HEK293T (cell line): Measurements from ENCODE around the gene COG1.

Source experiments
- CTCF ChIA-PET: fragments of 350-600 bp; formaldehyde crosslinking; extraction: SDS; loops from one replicate; lab custom pipeline; 2021; ENCODE audit warnings: antibody characterized with exemption, inconsistent platforms; lab: Yijun Ruan, JAX
- POLR2A ChIA-PET: fragments of 350-600 bp; formaldehyde crosslinking; extraction: SDS; loops from one replicate; lab custom pipeline; 2020; ENCODE audit warnings: antibody characterized with exemption, inconsistent platforms; lab: Yijun Ruan, JAX
- DNase-seq: peaks from one replicate; pipeline ENCODE4 v3.0.0; 2012; ENCODE audit warnings: mixed read lengths; ENCODE audit errors: extremely low spot score
- ARNT ChIP-seq: fragments of 450-650 bp; IDR thresholded peaks from 2 replicates; pipeline ENCODE4 v1.6.1; 2017; ENCODE audit warnings: mild to moderate bottlenecking
- BHLHE40 ChIP-seq: fragments of 450-650 bp; IDR thresholded peaks from 2 replicates; pipeline ENCODE4 v1.6.1; 2016; ENCODE audit warnings: mild to moderate bottlenecking, moderate library complexity, borderline replicate concordance
- CTBP1 ChIP-seq: fragments of 450-650 bp; IDR thresholded peaks from 2 replicates; pipeline ENCODE4 v1.6.1; 2016; ENCODE audit warnings: borderline replicate concordance
- ELF4 ChIP-seq: fragments of 450-650 bp; IDR thresholded peaks from 2 replicates; pipeline ENCODE4 v1.6.1; 2017; ENCODE audit warnings: antibody characterized with exemption
- FOXA1 ChIP-seq: fragments of 450-650 bp; IDR thresholded peaks from 2 replicates; pipeline ENCODE4 v1.6.1; 2016; ENCODE audit warnings: mild to moderate bottlenecking
- FOXK2 ChIP-seq: fragments of 450-650 bp; IDR thresholded peaks from 2 replicates; pipeline ENCODE4 v1.6.1; 2016; ENCODE audit warnings: mild to moderate bottlenecking
- FOXM1 ChIP-seq: fragments of 450-650 bp; IDR thresholded peaks from 2 replicates; pipeline ENCODE4 v1.6.1; 2017; ENCODE audit warnings: mild to moderate bottlenecking, borderline replicate concordance
- HDGF ChIP-seq: fragments of 450-650 bp; IDR thresholded peaks from 2 replicates; pipeline ENCODE4 v1.6.1; 2017; ENCODE audit warnings: antibody characterized with exemption, borderline replicate concordance
- L3MBTL2 ChIP-seq: fragments of 450-650 bp; conservative IDR thresholded peaks from 2 replicates; pipeline ENCODE4 v1.6.1; 2016; ENCODE audit warnings: mild to moderate bottlenecking
- LEF1 ChIP-seq: fragments of 450-650 bp; IDR thresholded peaks from 2 replicates; pipeline ENCODE4 v1.6.1; 2017; ENCODE audit warnings: mild to moderate bottlenecking, borderline replicate concordance
- NFRKB ChIP-seq: fragments of 450-650 bp; IDR thresholded peaks from 2 replicates; pipeline ENCODE4 v1.6.1; 2016; ENCODE audit warnings: mild to moderate bottlenecking, moderate library complexity
- PKNOX1 ChIP-seq: fragments of 450-650 bp; IDR thresholded peaks from 2 replicates; pipeline ENCODE4 v1.6.1; 2016
- SP1 ChIP-seq: fragments of 450-650 bp; IDR thresholded peaks from 2 replicates; pipeline ENCODE4 v1.6.1; 2017
- SUZ12 ChIP-seq: fragments of 450-650 bp; IDR thresholded peaks from 2 replicates; pipeline ENCODE4 v1.6.1; 2016; ENCODE audit warnings: mild to moderate bottlenecking
- TARDBP ChIP-seq: fragments of 450-650 bp; IDR thresholded peaks from 2 replicates; pipeline ENCODE4 v1.6.1; 2016
- ZNF384 ChIP-seq: fragments of 450-650 bp; IDR thresholded peaks from 2 replicates; pipeline ENCODE4 v1.6.1; 2016

COG1 gene

GRCh38 chr17:73237714-73238113 lies 44.9 kb downstream of the COG1 start:
- TF ChIP-seq BHLHE40, result no peak
- no peak for TF ChIP-seq L3MBTL2
- no peak for TF ChIP-seq HDGF
- TF ChIP-seq ZNF384, result no peak
- no peak for TF ChIP-seq TARDBP
- TF ChIP-seq NFRKB, result no peak
- no peak for TF ChIP-seq FOXM1
- TF ChIP-seq SUZ12, result no peak
- no peak for TF ChIP-seq CTBP1
- TF ChIP-seq FOXK2, result no peak
- TF ChIP-seq PKNOX1, result no peak
- TF ChIP-seq LEF1, result no peak
- no peak for TF ChIP-seq SP1
- no peak for TF ChIP-seq FOXA1
- TF ChIP-seq ARNT, result no peak
- no peak for TF ChIP-seq ELF4
- ChIA-PET CTCF (no interaction called here), POLR2A (interaction anchor here (0.9 kb wide), 2 partner anchors 10 to 43 kb away, joined by 3 to 4 read pairs; no protein-coding TSS in a partner anchor)
- DNase-seq, result no peak

- DNase-seq, result no peak
- ChIA-PET CTCF (no interaction called here), POLR2A (no interaction called here)
- TF ChIP-seq SUZ12, result no peak
- no peak for TF ChIP-seq ARNT
- TF ChIP-seq BHLHE40, result no peak
- no peak for TF ChIP-seq ELF4
- TF ChIP-seq ZNF384, result no peak
- no peak for TF ChIP-seq TARDBP
- no peak for TF ChIP-seq FOXM1
- TF ChIP-seq SP1, result no peak
- TF ChIP-seq LEF1, result no peak
- no peak for TF ChIP-seq PKNOX1
- no peak for TF ChIP-seq CTBP1
- TF ChIP-seq FOXA1, result no peak
- TF ChIP-seq L3MBTL2, result no peak
- no peak for TF ChIP-seq NFRKB
Observed at GRCh38 chr17:73240561-73240960, 47.7 kb downstream of the COG1 start.

GRCh38 chr17:73247726-73248125 lies 54.9 kb downstream of the COG1 start:
- CTCF ChIA-PET, result interaction anchor here (0.6 to 0.9 kb wide), 3 partner anchors 122 to 525 kb away, joined by 3 read pairs; no protein-coding TSS in a partner anchor
- POLR2A ChIA-PET, result interaction anchor here (1.0 kb wide), 1 partner anchor 11 kb away, joined by 4 read pairs; no protein-coding TSS in a partner anchor
- DNase-seq, result no peak
- TF ChIP-seq LEF1 (no peak), BHLHE40 (no peak), ELF4 (no peak), ARNT (no peak), PKNOX1 (no peak), SP1 (no peak), FOXA1 (no peak), HDGF (no peak), FOXK2 (no peak), FOXM1 (no peak), L3MBTL2 (no peak), SUZ12 (no peak), NFRKB (no peak), TARDBP (no peak), ZNF384 (no peak), CTBP1 (no peak)

GRCh38 chr17:73248532-73248931 lies 55.7 kb downstream of the COG1 start:
- ChIA-PET POLR2A (no interaction called here), CTCF (interaction anchor here (0.6 kb wide), 1 partner anchor 510 kb away, joined by 3 read pairs; no protein-coding TSS in a partner anchor)
- TF ChIP-seq SUZ12, result no peak
- TF ChIP-seq LEF1, result no peak
- TF ChIP-seq FOXK2, result no peak
- TF ChIP-seq ARNT, result no peak
- TF ChIP-seq SP1, result no peak
- no peak for TF ChIP-seq FOXM1
- DNase-seq, result no peak

- CTCF ChIA-PET, result no interaction called here
- TF ChIP-seq SUZ12, result no peak
- no peak for DNase-seq
- POLR2A ChIA-PET, result interaction anchor here (0.6 to 0.8 kb wide), 2 partner anchors 61 to 334 kb away, joined by 3 read pairs; no protein-coding TSS in a partner anchor
Observed at GRCh38 chr17:73249700-73250099, 56.8 kb downstream of the COG1 start.

GRCh38 chr17:73250851-73251640 lies 58.2 kb downstream of the COG1 start:
- DNase-seq, result no peak
- no peak for TF ChIP-seq ELF4
- no peak for TF ChIP-seq FOXK2
- no peak for TF ChIP-seq LEF1
- no peak for TF ChIP-seq NFRKB
- no peak for TF ChIP-seq FOXA1
- TF ChIP-seq SUZ12, result no peak
- no peak for TF ChIP-seq ARNT
- no peak for TF ChIP-seq ZNF384
- TF ChIP-seq L3MBTL2, result no peak
- TF ChIP-seq HDGF, result no peak
- no peak for TF ChIP-seq CTBP1
- no peak for TF ChIP-seq TARDBP
- no peak for TF ChIP-seq FOXM1
- ChIA-PET CTCF (no interaction called here), POLR2A (no interaction called here)
